Endothelial cell of umbilical vein (primary cell): ENCODE measurements around the gene EFCAB3. TPM values are rescaled to one million over a fixed set of nuclear protein-coding genes. Genes with fewer than 3 reads are reported as not detected.

ENCODE experiments used
- BruUV-seq: library from RNA; stranded (reverse); fragments of 400-500 nt; replicated peaks from 2 replicates; lab custom pipeline; 2021; lab: Mats Ljungman, UMichigan
- CTCF ChIA-PET: fragments of 300-600, 350-600 bp; sonication (Branson Sonifier 250); formaldehyde crosslinking; loops from one replicate; lab custom pipeline; 2021; ENCODE audit warnings: antibody characterized with exemption, inconsistent platforms; lab: Charles Lee
- POLR2A ChIA-PET: fragments of 300-600, 350-600 bp; sonication (Branson Sonifier 250); formaldehyde crosslinking; loops from one replicate; lab custom pipeline; 2021; ENCODE audit warnings: antibody characterized with exemption, inconsistent platforms; lab: Charles Lee
- DNase-seq: peaks from one replicate; pipeline ENCODE4 v3.0.0-alpha.2; 2011; ENCODE audit warnings: low read depth, low spot score
- FAIRE-seq: peaks from 2 replicates; lab custom pipeline; 2011; peaks lifted over from hg19 to GRCh38; lab: Jason Lieb, UNC
- H2AFZ ChIP-seq: 2 replicates; pipeline ENCODE4 v1.6.0; 2012; ENCODE audit warnings: low read depth, low read length, control low read depth, inconsistent platforms
- H3K27ac ChIP-seq: 2 replicates; pipeline ENCODE4 v1.5.1; 2011; ENCODE audit warnings: low read depth, mild to moderate bottlenecking, control low read depth, low read length, moderate library complexity; ENCODE audit not compliant: insufficient read depth
- H3K27me3 ChIP-seq, 2 experiments: 2 replicates each; pipeline versions ENCODE4 v1.6.0 to v1.6.1; 2011; ENCODE audit warnings: low read length in 2 of 2, mixed read lengths in 1 of 2; ENCODE audit not compliant: control insufficient read depth in 2 of 2, insufficient read depth in 2 of 2
- H3K36me3 ChIP-seq, 2 experiments: 2 replicates in 1 of 2; 3 replicates in 1 of 2; pipeline ENCODE4 v1.5.1; 2011; ENCODE audit warnings: low read length in 2 of 2, mild to moderate bottlenecking in 1 of 2, moderate library complexity in 1 of 2; ENCODE audit not compliant: control insufficient read depth in 2 of 2, insufficient read depth in 2 of 2; ENCODE audit errors: extremely low read depth in 1 of 2
- H3K4me1 ChIP-seq: 3 replicates; pipeline ENCODE4 v1.5.1; 2011; ENCODE audit warnings: mild to moderate bottlenecking, low read length; ENCODE audit not compliant: control insufficient read depth, insufficient read depth; ENCODE audit errors: extremely low read depth
- H3K4me2 ChIP-seq: 2 replicates; pipeline ENCODE4 v1.6.1; 2011; ENCODE audit warnings: low read length, control low read depth, mixed read lengths; ENCODE audit not compliant: insufficient read depth
- H3K4me3 ChIP-seq, 3 experiments: fragments of 200-600 bp in 1 of 3; sonication (generic), shearing (Covaris generic) in 1 of 3; replicated peaks in 1 of 3; 2 replicates each; pipeline ENCODE4 v1.5.1; 2011 to 2016; ENCODE audit warnings: control low read depth in 3 of 3, low read length in 3 of 3, mild to moderate bottlenecking in 2 of 3, inconsistent platforms in 1 of 3, low read depth in 1 of 3, moderate library complexity in 1 of 3; ENCODE audit not compliant: insufficient read depth in 1 of 3
- H3K79me2 ChIP-seq: 2 replicates; pipeline ENCODE4 v1.6.0; 2012; ENCODE audit warnings: low read length, inconsistent platforms; ENCODE audit not compliant: control insufficient read depth, insufficient read depth
- H3K9ac ChIP-seq: replicated peaks from 2 replicates; pipeline ENCODE3; 2011; ENCODE audit warnings: low read length, control low read depth; ENCODE audit not compliant: insufficient read depth; ENCODE audit errors: extremely low read depth
- H3K9me1 ChIP-seq: replicated peaks from 3 replicates; pipeline ENCODE4 v1.6.0; 2011; ENCODE audit warnings: mild to moderate bottlenecking, low read length; ENCODE audit not compliant: control insufficient read depth, insufficient read depth; ENCODE audit errors: extremely low read depth
- H3K9me3 ChIP-seq: replicated peaks from 2 replicates; pipeline ENCODE4 v1.5.1; 2012; ENCODE audit warnings: low read length, inconsistent platforms; ENCODE audit not compliant: control insufficient read depth, insufficient read depth
- H4K20me1 ChIP-seq: replicated peaks from 2 replicates; pipeline ENCODE3; 2011; ENCODE audit warnings: mild to moderate bottlenecking, low read length; ENCODE audit not compliant: control insufficient read depth, insufficient read depth; ENCODE audit errors: extremely low read depth
- CTCF ChIP-seq, 2 donors: IDR thresholded peaks; 1 replicate in 1 of 2; 2 replicates in 1 of 2; pipeline ENCODE4 v1.5.1; 2011; ENCODE audit warnings: low read length in 2 of 2, mild to moderate bottlenecking in 2 of 2, moderate library complexity in 2 of 2, control low read depth in 1 of 2, inconsistent platforms in 1 of 2, low read depth in 1 of 2; ENCODE audit not compliant: insufficient read depth in 1 of 2; ENCODE audit errors: extremely low read depth in 1 of 2
- EZH2 ChIP-seq: IDR thresholded peaks from 2 replicates; pipeline ENCODE4 v1.6.1; 2012; ENCODE audit warnings: borderline replicate concordance, low read depth, mild to moderate bottlenecking, moderate library complexity, low read length, inconsistent platforms; ENCODE audit not compliant: severe bottlenecking
- FOS ChIP-seq: IDR thresholded peaks from 2 replicates; pipeline ENCODE4 v1.6.1; 2011; ENCODE audit warnings: mild to moderate bottlenecking, low read length, moderate library complexity, borderline replicate concordance; ENCODE audit not compliant: insufficient read depth
- GATA2 ChIP-seq: IDR thresholded peaks from 2 replicates; pipeline ENCODE4 v1.7.0; 2011; ENCODE audit warnings: low read depth, mild to moderate bottlenecking, moderate library complexity, mixed read lengths, low read length; ENCODE audit not compliant: insufficient read length, insufficient read depth
- JUN ChIP-seq: IDR thresholded peaks from 2 replicates; pipeline ENCODE4 v1.6.1; 2011; ENCODE audit warnings: borderline replicate concordance, low read depth; ENCODE audit not compliant: insufficient read length, insufficient read depth
- MYC ChIP-seq: IDR thresholded peaks from one replicate; pipeline ENCODE4 v1.6.1; 2011; ENCODE audit warnings: mild to moderate bottlenecking, low read depth, low read length
- POLR2A ChIP-seq: IDR thresholded peaks from 2 replicates; pipeline ENCODE4 v1.6.1; 2012; ENCODE audit warnings: low read depth, mild to moderate bottlenecking, control low read depth, low read length
- POLR2AphosphoS5 ChIP-seq: IDR thresholded peaks from 2 replicates; pipeline ENCODE4 v1.6.1; 2012; ENCODE audit warnings: low read depth, mild to moderate bottlenecking, control low read depth, low read length, moderate library complexity; ENCODE audit not compliant: insufficient read depth
- dilution Hi-C: fragments of 300-500 bp; cut with MboI; formaldehyde crosslinking; loops from one replicate; pipeline ENCODE4 v1.15.0; 2019; ENCODE audit warnings: low sequenced_read_pairs; ENCODE audit not compliant: extremely low pct_ligation_motif_present
- intact Hi-C: fragments of 100-400 bp; cut with micrococcal nuclease; formaldehyde crosslinking; loops from one replicate; pipeline ENCODE4 v1.10.0; 2022
- polyA plus RNA-seq, 4 experiments: library from polyadenylated mRNA; depleted of rRNA in 3 of 4; stranded (reverse) in 3 of 4; unstranded in 1 of 4; fragments of >200 nt; gene quantifications; 2 replicates each; pipeline versions ENCODE4 v1.2.1 to v1.2.3, GENCODE V29; 2011 to 2012; ENCODE audit warnings: missing spikeins in 1 of 4
- total RNA-seq: library from RNA; stranded (reverse); gene quantifications from 2 replicates; pipeline ENCODE4 v1.2.3, GENCODE V29; 2021
- TF ChIP-seq, protein P1 (sequence below): IDR thresholded peaks from 2 replicates; pipeline ENCODE4 v1.6.1; 2011; ENCODE audit not compliant: insufficient read depth, insufficient read length

The EFCAB3 gene
- total and polyA plus RNA-seq, 2 donors (not counting 3 experiments of a cell fraction or from before 2014, with no cell fraction given) = not detected

DNA sequence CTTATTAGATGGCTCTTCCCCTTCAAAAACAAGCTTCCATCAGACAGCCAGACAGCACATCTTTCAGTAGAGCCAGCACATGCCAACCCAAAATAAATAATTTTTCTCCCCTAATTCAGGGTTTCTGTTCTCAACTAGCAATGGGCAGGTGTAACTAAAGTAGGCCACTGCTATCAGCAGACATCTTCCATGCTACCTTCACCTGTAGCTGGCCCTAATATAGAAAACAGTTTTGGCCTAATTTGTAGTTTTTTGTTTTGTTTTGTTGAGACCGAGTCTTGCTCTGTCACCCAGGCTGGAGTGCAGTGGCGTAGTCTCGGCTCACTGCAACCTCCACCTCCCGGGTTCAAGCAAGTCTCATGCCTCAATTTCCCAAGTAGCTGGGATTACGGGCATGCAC lies 29.2 kb upstream of the EFCAB3 start:
- no peaks in the 10 kb centered on the region for H3K9me1 ChIP-seq
- no peaks in the 10 kb centered on the region for H3K4me1 ChIP-seq
- no peak overlapping the region for H3K9ac ChIP-seq
- no peaks in the 10 kb centered on the region for H3K36me3 ChIP-seq
- dilution Hi-C loops (no loop called here), intact Hi-C loops (no loop called here)
- TF ChIP-seq JUN (no peak), EZH2 (no peak), CTCF (IDR thresholded peaks at IDR 0.05; ENCODE audit: extremely low read depth in 1 of 2, insufficient read depth in 1 of 2, low read depth in 1 of 2, low read length in 2 of 2) (no peak), POLR2A (no peak), POLR2AphosphoS5 (no peak), GATA2 (no peak), FOS (no peak), MYC (no peak)
- TF ChIP-seq, protein P1, sequence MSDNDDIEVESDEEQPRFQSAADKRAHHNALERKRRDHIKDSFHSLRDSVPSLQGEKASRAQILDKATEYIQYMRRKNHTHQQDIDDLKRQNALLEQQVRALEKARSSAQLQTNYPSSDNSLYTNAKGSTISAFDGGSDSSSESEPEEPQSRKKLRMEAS = no peak
- H3K4me2 ChIP-seq = no peak overlapping the region
- no TSS peak for BruUV-seq
- DNase-seq = no peak
- no peak overlapping the region for H3K4me3 ChIP-seq
- no peak for FAIRE-seq
- POLR2A ChIA-PET = no interaction called here
- H3K79me2 ChIP-seq = no peaks in the 10 kb centered on the region
- no peak overlapping the region for H3K27ac ChIP-seq
- no peak overlapping the region for H2AFZ ChIP-seq
- H3K27me3 ChIP-seq = no peaks in the 10 kb centered on the region
- H4K20me1 ChIP-seq = no peaks in the 10 kb centered on the region
- no peaks in the 10 kb centered on the region for H3K9me3 ChIP-seq
- CTCF ChIA-PET = no interaction called here
